Heart left ventricle (tissue), 13 donors: ENCODE data around the gene FLACC1.

Experiments
- POLR2A ChIP-seq, 2 donors: fragments of 450-650 bp; IDR thresholded peaks; one replicate each; pipeline ENCODE4 v1.6.1; 2017; ENCODE audit warnings: antibody characterized with exemption in 2 of 2, mild to moderate bottlenecking in 2 of 2, moderate library complexity in 2 of 2
- TF ChIP-seq, protein P1 (sequence below), 12 donors: fragments of 200-600 bp; sonication (generic) in 4 of 12; IDR thresholded peaks; one replicate each; pipeline versions ENCODE4 v1.5.0 to v1.8.0; 2018 to 2022; ENCODE audit warnings: antibody characterized with exemption in 12 of 12, mild to moderate bottlenecking in 5 of 12
- donor health status: ischemic (EF 13 %, LVEDD 7.1; RV severe dilation, severe dysfunction).
- donor health status: DM: no; HTN: yes; CAD: no.
- donor health status: DM: no; HTN: no; CAD: no.
- donor health status: ischemic (EF 25% LVEDD 6.9; RV normal size, moderate dysfunction).
- donor health status: ischemic (EF 25% LVEDD 5.7; RV mildly dilated, moderate dysfunction).
- donor health status: ischemic (EF 35%, LVEDD 5.7; RV mildly dilated, moderate dysfunction).
- donor health status: nonischemic (EF 11% LVEDD 7.7; RV severe dilation, severe dysfunction).
- donor health status: DM: yes; HTN: yes; CAD: no.
- donor health status: PGD.
- donor health status: ischemic (EF 29% LVEDD 5.4; RV normal size, mild dysfunction).
- donor health status: nonischemic (EF 23%, LVEDD 6.1; RV moderate dilation, normal function).

DNA sequence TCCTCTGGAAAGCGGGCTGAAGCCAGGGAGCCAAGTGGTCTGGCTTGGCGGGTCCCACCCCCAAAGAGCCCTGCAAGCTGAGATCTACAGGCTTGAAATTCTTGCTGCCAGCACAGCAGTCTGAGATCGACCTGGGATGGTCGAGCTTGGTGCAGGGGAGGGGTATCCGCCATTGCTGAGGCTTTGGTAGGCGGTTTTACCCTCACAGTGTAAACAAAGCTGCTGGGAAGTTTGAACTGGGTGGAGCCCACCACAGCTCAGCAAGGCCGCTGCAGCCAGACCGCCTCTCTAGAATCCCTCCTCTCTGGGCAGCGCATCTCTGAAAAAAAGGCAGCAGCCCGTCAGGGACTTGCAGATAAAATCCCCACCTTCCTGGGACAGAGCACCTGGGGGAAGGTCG lies 12.6 kb upstream of the FLACC1 start:
- no peak for TF ChIP-seq POLR2A (IDR thresholded peaks at IDR 0.05)
- TF ChIP-seq, protein P1, sequence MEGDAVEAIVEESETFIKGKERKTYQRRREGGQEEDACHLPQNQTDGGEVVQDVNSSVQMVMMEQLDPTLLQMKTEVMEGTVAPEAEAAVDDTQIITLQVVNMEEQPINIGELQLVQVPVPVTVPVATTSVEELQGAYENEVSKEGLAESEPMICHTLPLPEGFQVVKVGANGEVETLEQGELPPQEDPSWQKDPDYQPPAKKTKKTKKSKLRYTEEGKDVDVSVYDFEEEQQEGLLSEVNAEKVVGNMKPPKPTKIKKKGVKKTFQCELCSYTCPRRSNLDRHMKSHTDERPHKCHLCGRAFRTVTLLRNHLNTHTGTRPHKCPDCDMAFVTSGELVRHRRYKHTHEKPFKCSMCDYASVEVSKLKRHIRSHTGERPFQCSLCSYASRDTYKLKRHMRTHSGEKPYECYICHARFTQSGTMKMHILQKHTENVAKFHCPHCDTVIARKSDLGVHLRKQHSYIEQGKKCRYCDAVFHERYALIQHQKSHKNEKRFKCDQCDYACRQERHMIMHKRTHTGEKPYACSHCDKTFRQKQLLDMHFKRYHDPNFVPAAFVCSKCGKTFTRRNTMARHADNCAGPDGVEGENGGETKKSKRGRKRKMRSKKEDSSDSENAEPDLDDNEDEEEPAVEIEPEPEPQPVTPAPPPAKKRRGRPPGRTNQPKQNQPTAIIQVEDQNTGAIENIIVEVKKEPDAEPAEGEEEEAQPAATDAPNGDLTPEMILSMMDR (IDR thresholded peaks at IDR 0.05) = no peak
